Measurements from ENCODE around the gene LIN7A.
"Not testable (repeated sequence)": the region's sequence is repeated elsewhere in the genome, so short reads cannot be mapped to it uniquely, and the experiment has no call there.

The LIN7A gene

DNA sequence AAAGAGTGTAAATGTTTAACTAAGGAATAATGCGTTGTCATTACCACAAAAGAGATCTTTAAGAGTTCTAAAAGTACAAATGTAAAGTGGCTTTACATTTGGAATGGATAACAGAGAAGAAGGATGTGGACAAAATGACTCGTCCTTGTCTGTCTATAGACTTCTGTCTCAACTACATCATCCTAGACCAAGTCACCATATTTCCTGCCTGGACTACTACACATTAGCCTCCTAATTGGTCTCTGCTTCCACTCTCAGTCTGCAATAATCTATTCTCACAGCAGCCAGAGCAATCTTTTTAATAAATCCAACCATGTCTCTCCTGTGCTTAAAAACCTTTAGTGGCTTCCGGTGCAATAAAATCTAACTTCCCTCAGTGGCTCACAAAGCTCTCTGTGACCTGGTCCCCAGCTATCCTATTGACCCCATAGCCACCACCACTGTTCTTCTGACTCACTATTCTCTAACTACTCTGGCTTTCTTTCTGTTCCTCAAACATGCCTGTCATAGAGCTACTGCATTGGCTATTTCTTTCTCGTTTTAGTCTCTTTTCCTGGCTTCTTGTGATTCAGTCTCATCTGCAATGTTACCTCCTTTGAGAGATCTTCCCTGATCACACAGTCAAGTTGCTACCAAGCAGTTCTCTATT is 130.0 kb downstream of the LIN7A start:
- DNase-seq (ENCODE audit: low spot score) = no peak

DNA sequence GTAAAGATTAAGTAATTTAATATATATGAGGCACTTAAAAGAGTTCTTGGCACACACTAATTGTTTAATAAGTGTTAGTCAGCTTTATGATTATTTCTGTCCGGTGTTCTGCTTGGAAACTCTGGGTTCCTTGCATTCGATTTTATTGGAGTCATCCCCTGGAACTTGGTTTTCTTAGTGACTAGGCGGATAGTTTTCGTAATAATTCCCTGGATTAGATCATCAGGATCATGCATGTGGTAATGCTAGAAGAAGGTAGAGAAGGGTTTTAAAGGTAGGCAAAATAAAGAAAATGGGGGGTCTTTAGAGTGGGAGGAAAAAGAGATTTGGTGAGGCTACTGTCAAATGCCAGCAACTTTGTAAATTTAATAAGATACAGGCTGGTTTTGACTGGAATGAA is 132.6 kb downstream of the LIN7A start:
- no peak for DNase-seq (ENCODE audit: low spot score)

DNA sequence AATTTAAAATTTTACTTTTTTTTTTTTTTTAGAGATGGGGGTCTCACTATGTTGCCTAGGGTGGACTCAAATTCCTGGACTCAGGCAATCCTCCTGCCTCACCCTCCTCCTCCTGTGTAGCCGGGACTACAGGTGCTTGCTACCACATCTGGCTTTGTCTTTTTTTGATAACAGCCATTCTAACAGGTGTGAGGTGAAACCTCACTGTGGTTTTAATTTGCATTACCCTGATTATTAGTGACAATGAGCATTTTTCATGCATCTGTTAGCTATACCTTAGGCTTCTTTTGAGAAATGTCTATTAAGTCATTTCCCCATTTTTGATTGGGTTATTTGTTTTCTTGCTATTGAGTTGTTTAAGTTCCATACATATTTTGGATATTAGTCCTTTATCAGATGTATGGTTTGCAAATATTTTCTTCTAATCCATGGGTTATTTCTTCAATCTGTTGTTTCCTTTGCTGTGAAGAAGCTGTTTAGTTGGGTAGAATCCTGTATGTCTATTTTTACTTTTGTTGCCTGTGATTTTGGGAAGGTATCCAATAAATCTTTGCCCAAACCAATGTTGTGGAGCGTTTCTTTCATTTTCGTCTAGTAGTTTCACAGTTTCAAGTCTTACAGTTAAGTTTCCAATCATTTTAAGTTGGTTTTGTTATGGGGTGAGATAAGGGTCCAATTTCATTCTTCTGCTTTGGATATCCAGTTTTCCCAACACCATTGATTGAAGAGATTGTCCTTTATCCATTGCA is 134.9 kb downstream of the LIN7A start:
- DNase-seq (ENCODE audit: low spot score) = no peak

DNA sequence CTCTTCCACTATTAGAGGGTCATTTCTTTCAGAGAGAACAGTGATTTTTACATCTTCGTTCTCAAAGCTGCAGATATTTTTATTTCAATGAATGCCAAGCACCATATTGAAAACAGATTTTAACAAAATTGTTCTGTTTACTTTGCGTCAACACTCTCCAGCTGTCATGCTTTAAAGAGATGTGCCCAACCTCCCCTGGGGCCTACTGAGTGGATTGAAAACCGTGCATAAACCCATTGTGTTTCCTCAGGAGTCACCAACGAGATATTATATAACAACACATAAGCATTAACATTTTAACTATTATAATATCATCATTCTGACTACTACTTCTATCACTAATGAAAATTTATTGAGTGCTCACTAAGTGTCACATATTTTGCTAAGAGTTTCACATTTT is 139.5 kb downstream of the LIN7A start:
- DNase-seq (ENCODE audit: low spot score) = no peak

DNA sequence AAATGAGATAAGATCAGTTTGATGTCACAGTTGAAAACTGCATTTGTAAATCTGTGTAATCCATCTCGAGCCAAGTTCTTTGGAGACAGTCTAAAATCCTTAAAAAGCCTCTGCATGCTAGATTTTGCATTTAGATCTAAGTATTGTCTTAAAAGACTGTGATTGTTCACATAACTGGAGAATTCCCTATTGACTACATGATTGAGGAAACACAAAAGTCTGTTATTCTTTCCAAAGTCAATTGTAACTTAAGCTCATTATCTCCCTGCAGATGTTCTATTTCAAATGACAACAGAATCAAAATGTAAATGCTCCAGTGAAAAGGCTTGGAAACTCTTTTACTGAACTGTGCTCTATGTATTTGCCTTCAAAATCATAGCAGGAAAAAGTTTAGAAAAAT is 143.2 kb downstream of the LIN7A start:
- DNase-seq (ENCODE audit: low spot score) = no peak

DNA sequence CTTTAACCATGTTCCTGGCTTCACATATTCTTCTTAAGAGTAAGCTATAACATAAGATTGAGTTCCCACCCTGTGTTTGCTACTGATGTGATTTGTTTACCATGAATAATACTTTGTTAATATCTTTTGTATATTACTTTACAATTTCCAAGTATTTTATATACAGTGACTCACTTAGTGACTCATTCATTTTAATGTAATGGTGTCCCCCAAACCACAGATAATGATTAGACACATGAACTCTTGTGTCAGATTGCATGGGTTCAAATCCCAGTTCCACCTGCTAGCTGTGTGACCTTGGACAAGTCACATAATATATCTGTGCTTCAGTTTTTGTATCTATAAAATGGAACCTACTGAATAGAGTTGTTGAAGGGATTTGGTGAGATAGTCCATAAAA is 144.9 kb downstream of the LIN7A start:
- DNase-seq (ENCODE audit: low spot score) = no peak

DNA sequence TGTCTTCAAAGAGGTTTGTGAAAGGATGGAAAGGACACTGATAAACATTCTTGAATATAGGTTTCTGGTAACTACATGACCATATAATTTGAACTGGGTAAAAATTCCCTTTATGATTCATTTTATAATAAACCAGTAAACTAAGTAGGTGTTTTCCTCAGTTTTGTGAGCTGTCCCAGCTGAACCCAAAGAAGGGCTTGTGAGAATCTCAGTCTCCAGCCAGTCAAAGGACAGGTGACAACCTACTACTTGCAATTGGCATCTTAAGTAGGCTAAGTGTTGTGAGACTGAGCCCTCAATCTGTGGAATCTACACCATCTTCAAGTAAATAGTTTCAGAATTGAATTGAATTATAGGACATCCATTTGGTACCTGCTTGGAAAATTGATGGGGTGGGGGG is 145.9 kb downstream of the LIN7A start:
- no peak for DNase-seq (ENCODE audit: low spot score)

DNA sequence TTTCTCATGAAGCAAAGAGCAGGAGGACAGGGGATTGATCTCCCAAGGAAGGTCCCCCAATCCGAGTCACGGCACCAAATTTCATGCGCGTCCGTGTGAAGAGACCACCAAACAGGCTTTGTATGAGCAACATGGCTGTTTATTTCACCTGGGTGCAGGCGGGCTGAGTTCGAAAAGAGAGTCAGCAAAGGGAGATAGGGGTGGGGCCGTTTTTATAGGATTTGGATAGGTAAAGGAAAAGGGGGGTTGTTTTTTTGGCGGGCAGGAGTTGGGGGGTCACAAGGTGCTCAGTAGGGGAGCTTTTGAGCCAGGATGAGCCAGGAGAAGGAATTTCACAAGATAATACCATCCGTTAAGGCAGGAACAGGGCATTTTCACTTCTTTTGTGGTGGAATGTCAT is 149.3 kb downstream of the LIN7A start:
- not testable (repeated sequence) for DNase-seq (ENCODE audit: low spot score)

DNA sequence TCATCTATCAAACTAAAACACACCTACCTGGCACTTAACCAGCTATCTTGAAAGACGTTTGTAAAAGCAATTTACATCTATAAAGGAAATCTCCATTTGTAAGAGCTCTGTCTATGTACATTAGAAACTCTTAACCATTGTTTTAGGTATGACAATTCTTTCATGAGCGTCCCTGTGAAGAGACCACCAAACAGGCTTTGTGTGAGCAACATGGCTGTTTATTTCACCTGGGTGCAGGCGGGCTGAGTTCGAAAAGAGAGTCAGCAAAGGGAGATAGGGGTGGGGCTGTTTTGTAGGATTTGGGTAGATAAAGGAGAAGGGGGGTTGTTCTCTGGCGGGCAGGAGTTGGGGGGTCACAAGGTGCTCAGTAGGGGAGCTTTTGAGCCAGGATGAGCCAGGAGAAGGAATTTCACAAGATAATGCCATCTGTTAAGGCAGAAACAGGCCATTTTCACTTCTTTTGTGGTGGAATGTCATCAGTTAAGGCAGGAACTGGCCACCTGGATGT is 154.7 kb downstream of the LIN7A start:
- not testable (repeated sequence) for DNase-seq (ENCODE audit: low spot score)

DNA sequence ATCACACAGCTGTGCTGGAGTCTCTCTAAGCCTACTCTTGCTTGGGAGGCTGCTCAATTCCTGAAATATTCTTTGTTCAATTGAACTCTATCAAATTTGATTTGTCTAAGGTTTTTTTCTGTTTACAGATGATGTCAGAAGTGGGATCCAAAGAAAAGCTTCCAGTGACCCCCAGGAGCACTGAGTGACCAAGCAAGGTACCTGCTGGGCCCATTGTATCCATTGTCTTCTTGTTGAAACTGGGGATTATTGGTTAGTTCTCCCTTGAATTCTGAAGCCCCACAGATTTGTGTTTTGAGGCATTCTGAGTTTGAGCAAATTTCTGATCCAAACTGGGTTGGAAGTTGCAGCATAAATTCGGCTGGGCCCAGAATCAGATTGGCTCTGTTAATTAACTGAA is 156.4 kb downstream of the LIN7A start:
- DNase-seq (ENCODE audit: low spot score) = no peak

DNA sequence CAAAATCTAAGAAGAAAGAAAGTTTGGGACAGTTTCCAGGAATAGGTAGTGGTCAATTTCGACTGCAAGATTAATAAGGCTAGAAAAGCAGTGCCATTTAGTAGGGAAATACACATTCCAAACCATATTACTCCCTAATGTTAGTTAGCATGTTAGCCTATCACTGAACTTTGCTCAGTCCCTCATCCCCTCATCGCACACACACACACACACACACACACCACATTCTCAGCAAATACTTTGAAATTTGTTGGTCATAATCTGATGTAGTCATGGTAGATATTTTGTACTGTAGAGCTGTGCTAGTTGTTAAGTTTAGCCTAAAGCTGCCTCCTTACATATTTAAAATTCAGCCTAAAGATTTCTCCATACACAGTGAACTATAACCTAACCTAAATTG is 157.0 kb downstream of the LIN7A start:
- DNase-seq (ENCODE audit: low spot score) = no peak

DNA sequence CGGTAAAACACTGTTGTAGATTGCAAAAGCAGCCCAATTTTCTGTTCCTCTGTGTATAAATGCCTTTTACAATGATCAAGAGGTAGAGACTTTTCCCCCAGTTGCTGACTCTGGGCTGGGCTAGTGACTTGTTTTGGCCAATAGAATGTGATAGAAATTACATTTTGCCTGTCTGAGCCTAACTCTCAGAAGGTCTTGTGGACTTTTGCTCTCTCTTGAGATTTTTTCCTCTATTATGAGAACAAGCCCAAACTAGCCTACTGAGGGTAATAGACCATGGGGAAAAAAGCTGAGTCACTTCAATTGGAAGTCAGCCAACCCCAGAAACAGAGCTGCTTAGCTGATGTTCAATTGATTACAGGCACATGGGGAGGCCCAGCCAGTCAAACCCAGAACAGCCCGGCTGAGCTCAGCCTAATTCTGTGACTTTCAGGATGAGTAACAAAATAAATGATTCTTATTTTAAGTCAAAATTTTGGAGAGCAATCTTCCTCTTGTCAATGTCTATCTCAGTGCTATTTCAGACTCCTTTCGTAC is 159.7 kb downstream of the LIN7A start:
- peak; percentile 48 for DNase-seq (ENCODE audit: low spot score)

DNA sequence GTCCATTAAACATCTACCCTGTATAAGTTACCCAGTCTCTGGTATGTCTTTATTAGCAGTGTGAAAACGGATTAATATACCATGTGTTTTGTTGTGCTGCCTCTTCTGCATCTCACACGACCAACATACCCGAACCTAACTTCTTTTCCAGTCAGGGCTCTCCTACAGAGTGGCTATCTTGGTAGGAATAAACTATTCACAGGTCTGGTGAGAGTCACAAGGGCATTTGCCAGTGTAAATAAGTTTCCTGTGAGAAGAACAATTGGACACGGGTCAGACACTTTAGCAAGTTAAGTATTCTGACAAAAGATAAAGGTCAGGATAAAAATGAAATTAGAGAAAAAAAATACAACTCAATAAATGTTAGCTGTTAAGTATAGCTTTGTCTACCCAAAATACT is 160.1 kb downstream of the LIN7A start:
- DNase-seq (ENCODE audit: low spot score) = no peak

DNA sequence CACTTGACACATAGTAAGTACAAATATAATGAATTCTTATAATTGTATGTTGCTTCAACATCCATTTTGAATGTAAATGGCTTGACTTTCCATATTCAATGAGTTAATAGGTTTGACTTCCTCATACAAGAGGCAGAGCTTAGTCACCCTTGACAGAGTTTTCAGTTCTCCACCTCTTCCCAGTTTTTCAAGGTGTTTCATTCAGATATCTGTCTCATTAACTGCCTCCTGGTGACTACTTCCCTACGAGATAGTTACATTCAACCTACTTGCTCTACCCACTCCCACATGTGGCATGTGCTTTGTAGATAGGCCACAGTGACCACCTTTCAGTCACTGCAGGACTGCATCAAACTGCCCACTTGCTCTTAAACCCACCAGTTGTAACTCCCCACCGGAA is 161.0 kb downstream of the LIN7A start:
- no peak for DNase-seq (ENCODE audit: low spot score)

DNA sequence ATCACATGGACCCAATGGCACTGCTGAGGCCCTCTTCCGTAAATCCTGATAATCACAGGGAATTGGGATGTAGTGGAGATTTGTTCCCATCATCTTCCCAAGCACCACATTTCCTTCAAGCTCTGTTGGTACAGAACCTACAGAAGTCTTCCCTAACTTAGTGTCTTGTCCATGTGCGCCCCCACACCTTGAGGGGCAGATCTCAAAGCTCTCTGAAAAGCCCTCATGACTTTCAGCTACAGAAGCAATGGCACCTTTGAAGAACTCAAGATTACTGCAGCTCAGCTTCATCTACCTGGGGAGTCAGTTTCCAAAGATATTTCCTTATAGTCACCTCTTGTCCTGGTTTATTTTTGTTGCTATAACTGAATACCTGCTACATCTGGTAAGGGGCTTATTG is 166.8 kb downstream of the LIN7A start:
- DNase-seq (ENCODE audit: low spot score) = no peak

DNA sequence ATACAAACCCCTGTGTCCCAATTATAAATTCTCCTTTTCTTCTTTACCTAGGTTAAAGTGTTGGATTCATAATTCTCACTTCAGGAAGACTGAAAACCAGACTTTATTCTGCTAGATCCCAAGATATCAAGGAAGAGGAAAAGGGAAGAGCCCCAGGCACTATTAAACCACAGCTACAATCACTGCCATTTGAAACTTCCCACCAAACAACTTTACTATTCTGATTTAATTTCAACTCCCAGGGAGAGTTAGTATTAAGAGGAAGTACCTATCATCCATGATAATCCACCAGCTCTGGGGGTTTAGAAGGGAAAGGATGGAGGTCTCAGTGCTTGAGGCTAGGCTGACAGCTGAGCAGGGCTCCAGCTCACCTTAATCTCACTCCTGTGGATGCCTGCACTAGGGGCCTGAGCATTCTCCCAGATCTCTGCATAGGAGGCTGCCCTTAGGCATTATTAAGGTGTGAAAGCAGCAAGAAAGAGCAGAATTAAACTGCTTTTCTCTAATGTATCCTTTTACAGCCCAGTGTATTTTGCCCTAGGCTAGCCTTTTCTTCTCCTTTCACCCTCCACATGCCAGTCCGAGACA is 168.1 kb downstream of the LIN7A start:
- no peak for DNase-seq (ENCODE audit: low spot score)

DNA sequence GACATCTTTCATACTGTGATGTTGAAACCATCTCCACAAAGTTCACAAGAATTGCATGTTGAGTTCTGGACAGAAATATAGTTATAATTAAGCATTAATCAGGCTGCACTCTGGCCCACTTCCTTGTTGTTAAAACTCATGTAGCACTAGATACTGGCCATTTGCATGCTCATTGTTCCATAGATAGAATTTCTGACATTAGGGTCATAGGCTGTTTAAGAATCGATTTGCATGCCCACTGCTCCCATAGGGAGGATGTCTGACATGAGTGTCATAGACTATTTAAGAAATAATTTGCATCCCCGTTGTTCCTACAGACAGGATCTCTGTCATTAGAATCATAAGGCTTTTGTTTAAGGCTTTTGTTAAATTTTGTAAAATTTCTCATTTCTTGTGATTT is 170.8 kb downstream of the LIN7A start:
- no peak for DNase-seq (ENCODE audit: low spot score)

DNA sequence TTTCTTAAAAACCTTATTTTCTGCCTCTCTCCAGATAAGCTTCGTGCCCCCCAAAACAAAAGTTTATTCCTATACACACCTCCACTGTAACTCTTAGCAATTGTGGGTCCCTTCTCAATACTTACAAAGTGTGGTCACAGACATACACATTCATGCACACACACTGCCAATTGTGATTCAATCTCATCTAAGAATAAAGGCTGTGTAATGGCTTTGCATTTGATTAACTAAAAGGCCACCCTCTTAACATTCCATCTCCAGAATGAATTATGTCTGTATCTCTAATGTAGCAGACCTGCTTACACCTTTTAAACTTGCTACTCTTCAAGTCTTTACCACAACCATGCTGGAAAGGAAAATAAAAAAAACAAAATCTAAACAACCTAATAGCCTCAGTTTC is 171.5 kb downstream of the LIN7A start:
- no peak for DNase-seq (ENCODE audit: low spot score)

DNA sequence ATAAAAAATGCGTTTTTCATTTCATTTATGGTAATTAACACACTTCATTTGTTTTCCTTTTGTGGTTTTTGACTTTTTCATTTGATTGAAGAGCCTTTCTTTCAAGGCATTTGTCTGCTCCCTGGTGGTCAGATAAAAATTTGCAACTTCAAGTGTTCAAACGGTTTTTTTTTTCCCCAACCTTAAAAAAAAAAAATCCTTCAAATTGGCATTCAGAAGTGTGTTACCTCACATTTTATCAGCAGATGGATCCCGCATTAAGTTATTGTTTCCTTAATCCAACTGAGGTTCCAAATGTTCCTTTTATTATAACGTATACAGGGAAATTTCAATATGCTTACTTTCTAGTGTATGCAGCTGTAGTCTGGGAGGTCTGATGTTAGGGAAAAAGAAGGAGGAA is 173.9 kb downstream of the LIN7A start:
- peak; percentile 26 for DNase-seq (ENCODE audit: low spot score)

DNA sequence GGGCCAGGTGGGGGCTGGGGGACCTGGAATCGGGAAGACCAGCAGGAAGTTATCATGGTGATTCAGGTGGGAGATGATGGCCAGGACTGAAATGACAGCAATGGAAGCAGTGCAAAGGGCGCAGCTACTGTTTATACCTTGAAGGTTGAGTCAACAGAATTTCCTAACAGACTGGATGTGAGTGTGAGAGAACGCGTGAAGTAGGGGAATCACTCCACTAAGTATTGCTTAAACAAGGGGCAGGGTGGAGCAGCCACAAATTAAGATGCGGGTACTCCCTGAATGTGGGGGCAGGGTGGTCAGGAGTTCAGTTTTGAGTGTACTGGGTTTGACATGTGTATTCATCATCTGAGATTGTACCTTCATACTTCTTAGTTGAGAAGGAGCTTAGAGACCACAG is 175.9 kb downstream of the LIN7A start:
- DNase-seq (ENCODE audit: low spot score) = no peak

DNA sequence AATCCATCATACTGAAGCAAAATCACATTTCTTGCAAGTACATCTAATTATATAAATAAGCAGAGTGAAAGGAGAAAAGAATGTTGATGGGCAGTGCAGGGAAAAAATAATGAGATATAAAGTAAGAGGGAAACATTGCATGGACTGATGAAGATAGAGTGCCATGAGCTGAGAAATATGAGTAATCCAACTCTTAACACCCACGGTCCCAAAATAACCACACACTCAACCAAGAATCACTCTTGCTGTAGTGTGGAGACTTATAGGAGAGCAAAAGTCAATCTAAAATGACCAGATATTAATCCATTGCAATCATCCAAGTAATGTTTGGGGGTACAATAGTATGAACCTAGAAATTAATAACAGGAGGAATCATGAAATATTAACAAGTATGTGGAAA is 180.9 kb downstream of the LIN7A start:
- no peak for DNase-seq (ENCODE audit: low spot score)

DNA sequence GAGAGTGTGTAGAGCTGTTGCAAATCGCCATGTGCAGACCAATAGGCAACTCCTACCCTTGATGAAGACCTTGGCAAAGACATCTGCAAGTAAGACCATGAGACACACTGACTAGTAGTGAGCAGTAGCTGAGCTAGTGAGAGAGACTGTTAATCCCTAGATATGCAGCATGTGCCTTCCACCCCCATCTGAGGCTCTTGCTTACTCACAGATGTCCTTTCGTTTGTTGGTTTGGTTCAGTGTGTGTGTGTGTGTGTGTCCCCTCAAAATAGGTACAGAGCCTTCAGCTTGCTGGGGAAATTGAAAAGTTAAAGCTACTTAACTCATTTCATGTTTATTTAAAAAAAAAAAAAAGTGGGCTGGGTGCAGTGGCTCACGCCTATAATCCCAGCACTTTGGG is 183.5 kb downstream of the LIN7A start:
- DNase-seq (ENCODE audit: low spot score) = no peak

DNA sequence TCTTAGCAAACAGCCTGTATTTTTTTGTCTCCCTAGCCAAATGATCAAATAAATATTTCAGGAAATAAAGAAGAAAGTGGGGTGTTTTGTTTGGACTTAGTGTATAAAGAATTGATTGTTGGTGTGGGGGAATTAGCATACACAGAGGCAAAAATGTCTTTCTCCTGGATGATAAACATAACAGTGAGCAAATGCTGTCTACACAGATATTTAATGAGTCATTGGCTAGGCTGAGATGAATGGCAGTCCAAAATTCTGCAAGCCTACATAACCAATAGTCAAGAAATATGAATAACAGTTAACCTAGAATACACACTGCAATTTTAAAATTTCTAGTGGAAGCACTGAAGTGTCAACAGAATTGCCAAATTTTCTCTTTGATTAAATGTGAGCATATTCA is 185.3 kb downstream of the LIN7A start:
- DNase-seq (ENCODE audit: low spot score) = no peak
